HG02623 (cell line): ENCODE results near the gene SCAND1.
A peak's percentile ranks its signal among the peaks of the same experiment; 100 is the strongest.
"Not testable (repeated sequence)": the region's sequence is repeated elsewhere in the genome, so short reads cannot be mapped to it uniquely, and the experiment has no call there.

Source experiments
- ATAC-seq: cut with Tn5 transposase; IDR thresholded peaks from one replicate; pipeline ENCODE4 v1.9.1; 2021; ENCODE audit warnings: moderate library complexity; ENCODE audit not compliant: unreplicated experiment

The SCAND1 gene

GRCh38 chr20:35963878-35964277 lies 9.6 kb upstream of the SCAND1 start:
- no peak for ATAC-seq

GRCh38 chr20:35959291-35959690 lies 5.0 kb upstream of the SCAND1 start:
- not testable (repeated sequence) for ATAC-seq

- no peak for ATAC-seq
These were observed 2.3 kb upstream of the SCAND1 start for GRCh38 chr20:35956616-35957015.

- ATAC-seq = no peak
These were observed 577 bp upstream of the SCAND1 start for GRCh38 chr20:35954907-35955251.

- ATAC-seq = peak; percentile 13
These were observed 709 bp downstream of the SCAND1 start for GRCh38 chr20:35953387-35954199.

- ATAC-seq = no peak
These were observed 1.6 kb downstream of the SCAND1 start for GRCh38 chr20:35952480-35953386.

- ATAC-seq = not testable (repeated sequence)
These were observed 2.2 kb downstream of the SCAND1 start for GRCh38 chr20:35952080-35952479.

GRCh38 chr20:35950093-35950492 lies 4.2 kb downstream of the SCAND1 start:
- no peak for ATAC-seq

GRCh38 chr20:35947907-35948306 lies 6.4 kb downstream of the SCAND1 start:
- ATAC-seq = no peak

- no peak for ATAC-seq
These were observed 6.8 kb downstream of the SCAND1 start for GRCh38 chr20:35947489-35947888.

- no peak for ATAC-seq
These were observed 12.1 kb downstream of the SCAND1 start for GRCh38 chr20:35942243-35942642.

- ATAC-seq = no peak
These were observed 12.7 kb downstream of the SCAND1 start for GRCh38 chr20:35941620-35942019.

- ATAC-seq = no peak
These were observed 15.0 kb downstream of the SCAND1 start for GRCh38 chr20:35939264-35939663.

GRCh38 chr20:35934050-35934449 lies 20.3 kb downstream of the SCAND1 start:
- ATAC-seq = no peak

- ATAC-seq = no peak
These were observed 25.0 kb downstream of the SCAND1 start for GRCh38 chr20:35929301-35929700.

- no peak for ATAC-seq
These were observed 33.8 kb downstream of the SCAND1 start for GRCh38 chr20:35920523-35920922.

GRCh38 chr20:35918021-35918420 lies 36.3 kb downstream of the SCAND1 start:
- no peak for ATAC-seq

- ATAC-seq = no peak
These were observed 37.2 kb downstream of the SCAND1 start for GRCh38 chr20:35917077-35917476.

GRCh38 chr20:35912881-35913280 lies 41.4 kb downstream of the SCAND1 start:
- no peak for ATAC-seq

GRCh38 chr20:35910254-35910653 lies 44.0 kb downstream of the SCAND1 start:
- no peak for ATAC-seq

- no peak for ATAC-seq
These were observed 44.5 kb downstream of the SCAND1 start for GRCh38 chr20:35909796-35910195.

- no peak for ATAC-seq
These were observed 45.1 kb downstream of the SCAND1 start for GRCh38 chr20:35909176-35909575.
